Suppressor macrophage (primary cell): ENCODE data around the gene FYN.

Experiments
- DNase-seq, 4 experiments: peaks; one replicate each; pipeline ENCODE4 v3.0.0-alpha.2; 2020 to 2022

FYN gene

DNA sequence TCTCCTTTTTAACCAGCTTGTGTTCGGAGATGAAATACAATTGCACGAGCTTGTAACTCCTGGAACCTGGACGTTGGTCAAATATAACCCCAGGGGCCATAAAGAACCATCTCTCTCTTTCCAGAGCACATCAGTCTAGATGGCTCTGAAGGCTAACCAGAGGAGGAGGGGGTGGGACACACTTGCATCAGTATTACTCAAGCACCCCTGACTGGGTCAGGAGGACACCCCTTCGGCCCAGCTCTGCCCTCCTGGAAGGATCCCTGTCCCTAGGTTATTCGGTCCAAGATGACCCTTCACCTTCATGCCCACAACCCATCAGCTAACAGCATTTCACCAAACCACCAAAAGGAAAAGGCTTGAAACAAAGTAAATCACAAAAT lies 67.1 kb downstream of the FYN start:
- DNase-seq, result peak in 3 of 4 experiments; percentile 60 to 68 (median 63)

DNA sequence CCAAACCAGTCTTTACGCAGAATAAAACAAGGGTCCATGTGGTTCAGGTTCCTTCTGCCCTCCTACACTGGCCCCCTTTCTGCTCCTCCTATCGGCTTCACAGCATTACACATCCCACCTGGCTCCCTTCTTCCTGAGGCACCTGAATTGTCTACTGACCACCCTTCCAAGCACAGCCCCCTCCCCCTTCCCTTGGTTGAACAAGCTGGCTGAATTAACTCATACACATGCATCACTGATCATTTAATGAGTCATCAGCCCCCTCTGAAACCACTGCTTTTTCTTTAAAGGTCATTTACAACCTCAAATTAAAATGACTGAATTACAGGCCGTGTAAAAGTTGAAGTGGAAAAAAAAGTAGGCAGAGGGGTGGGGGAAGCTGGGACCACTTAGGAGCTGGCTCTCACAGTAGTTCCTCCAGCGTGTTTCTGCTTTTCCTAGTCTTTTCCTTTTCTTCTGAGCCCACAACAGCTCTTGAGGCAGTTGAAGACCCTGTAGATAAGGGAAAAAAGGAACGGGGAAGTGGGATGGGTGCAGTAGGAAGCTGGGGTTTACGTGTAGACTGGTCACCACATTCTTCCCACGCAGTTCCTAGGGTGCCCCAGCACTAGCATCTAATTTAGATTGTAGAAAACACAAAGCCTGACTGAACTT lies 67.6 kb downstream of the FYN start:
- DNase-seq, result peak; percentile 66 to 88 (median 80)

DNA sequence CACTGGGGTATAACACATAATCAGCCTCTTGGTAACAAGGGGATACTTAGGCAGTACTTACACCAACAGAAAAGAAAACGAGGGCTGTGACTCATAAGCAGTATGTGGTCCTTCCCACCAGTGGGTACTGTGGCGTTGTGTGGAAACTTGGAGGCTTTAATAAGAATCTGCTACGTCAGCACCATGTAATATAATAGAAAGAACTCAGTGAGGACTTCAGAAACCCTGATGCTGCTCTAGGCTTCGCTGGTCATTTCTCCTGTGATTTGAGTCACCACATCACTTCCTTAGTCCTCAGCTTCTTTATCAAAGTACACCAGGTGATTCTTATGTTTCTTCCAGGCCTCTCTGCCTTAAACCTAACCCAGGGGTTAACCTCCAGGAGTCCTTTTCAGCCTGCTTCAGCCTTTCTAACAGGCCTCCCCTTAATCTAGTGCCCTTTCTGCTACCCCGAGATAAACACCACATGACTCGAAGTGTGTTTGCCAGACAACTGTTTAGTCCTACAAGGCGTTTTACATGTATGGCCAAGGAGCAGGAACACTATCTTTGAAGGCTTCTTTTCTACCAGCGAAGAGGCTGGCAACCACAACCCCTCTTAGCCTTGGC lies 68.5 kb downstream of the FYN start:
- DNase-seq, result peak; percentile 78 to 96 (median 88)

DNA sequence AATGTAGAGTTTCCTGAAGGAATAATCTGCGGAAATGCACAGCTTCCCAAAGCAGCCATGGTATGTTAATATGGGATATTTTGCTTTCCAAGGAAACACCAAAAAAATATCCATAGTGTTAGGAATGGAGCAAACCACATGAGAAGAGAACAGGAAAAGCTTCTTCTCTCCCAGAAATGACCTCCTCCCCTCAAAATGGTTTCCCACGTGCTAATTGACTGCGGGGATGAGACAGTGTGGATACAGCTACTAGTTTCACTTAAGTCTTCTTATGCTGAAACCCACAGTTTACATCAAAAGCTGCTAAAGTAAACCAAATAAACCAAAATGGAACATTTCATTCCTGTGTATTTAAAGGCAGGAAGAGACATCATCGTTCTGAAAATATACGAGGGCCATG lies 69.4 kb downstream of the FYN start:
- no peak for DNase-seq

DNA sequence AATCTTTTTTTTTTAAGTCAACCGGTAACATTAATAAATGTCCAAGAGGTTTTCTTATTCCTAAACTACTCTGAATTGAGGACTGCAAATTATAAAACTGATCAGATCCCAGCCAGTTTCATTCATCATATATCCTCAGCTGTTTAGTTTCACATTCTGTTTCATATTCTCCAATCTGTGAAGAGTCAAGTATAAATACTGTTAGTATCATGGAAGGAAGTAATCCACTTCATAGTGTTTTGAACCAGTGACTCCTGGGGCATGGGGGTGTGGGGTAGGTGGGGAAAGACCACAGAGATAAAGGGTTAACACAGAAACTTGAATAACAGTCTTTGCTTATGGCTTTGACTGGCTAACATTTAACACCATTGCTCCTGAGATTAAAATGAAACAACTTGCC lies 69.9 kb downstream of the FYN start:
- DNase-seq, result no peak

DNA sequence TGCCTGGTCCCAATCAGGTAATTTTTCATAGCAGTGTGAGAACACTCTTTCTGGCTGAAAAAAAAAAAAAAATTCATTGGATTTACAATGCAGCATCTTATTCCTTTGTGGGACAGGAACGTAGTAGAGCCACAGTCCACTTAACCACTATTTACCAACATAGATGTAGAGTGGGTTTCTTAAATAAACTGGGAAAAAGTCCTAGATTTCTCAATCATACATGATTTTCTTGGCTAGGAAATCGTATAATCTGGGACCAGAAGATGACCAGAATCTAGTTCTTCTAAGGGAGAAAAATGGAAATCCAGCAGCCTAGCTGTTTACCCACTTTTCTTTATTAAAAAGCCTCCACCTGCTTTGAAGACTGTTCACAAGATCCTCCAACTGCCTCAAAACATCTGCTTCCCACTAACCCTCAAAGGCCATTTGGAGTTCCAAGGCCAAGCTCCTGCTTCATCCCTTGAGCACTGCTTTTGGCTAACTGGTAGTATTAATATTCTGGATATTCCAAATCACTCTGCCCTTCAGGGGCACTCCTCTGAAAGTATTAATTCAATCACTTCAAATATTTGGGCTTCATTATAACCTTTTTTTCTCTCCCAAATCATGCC lies 70.4 kb downstream of the FYN start:
- no peak for DNase-seq

DNA sequence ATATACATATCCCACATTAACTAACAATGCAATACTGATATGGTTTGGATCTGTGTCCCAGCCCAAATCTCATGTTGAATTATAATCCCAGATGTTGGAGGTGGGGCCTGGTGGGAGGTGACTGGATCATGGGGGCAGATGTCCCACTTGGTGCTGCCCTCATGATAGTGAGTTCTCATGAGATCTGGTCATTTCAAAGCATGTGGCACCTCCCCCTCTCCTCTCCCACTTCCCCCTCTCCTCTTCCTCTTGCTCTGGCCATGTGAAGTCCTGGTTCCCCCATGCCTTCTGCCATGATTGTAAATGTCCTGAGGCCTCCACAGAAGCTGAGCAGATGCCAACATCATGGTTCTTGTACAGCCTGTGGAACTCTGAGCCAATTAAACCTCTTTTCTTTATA lies 71.2 kb downstream of the FYN start:
- peak; percentile 50 to 74 (median 68) for DNase-seq

DNA sequence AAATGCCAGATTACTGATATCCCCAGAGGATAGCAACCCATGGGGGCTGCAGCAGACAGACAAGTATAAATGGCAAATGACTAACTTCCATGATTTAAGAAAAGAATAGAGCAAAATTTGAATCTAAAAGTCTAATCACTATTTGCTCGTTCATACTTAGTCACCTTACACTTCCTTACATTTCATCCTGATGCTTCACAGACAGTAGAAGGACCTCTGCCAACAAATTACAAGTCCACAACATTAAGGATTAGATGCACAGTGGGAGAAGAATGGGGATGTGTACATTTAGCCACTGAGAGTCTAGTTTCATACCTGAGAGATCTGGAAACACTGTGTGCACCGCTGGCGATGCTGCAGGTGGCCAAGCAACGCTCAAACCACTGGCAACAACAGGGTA lies 72.4 kb downstream of the FYN start:
- DNase-seq, result no peak

DNA sequence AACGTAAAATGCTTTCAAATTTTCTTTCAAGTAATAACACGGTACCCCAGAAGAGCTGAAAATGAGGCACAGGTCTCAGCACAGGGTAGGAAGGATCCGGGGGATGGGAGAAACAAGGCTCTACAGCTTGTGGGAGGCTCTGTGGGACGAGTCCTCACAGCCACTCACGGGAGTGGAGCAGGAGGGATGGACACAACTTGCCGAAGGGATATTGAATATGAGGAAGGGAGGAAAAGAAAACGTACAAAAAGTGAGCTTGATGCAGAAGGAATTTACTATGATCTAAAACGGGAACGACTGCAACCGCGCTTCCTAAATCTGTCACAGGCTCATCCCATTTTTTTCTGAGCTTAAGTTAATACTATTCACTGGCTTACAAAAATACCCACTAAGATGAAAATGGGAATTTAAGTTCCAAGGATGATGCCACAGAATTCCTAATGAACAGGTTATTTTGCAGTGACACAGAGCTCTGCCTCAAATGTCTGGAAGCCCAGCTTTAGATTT lies 72.9 kb downstream of the FYN start:
- no peak for DNase-seq

DNA sequence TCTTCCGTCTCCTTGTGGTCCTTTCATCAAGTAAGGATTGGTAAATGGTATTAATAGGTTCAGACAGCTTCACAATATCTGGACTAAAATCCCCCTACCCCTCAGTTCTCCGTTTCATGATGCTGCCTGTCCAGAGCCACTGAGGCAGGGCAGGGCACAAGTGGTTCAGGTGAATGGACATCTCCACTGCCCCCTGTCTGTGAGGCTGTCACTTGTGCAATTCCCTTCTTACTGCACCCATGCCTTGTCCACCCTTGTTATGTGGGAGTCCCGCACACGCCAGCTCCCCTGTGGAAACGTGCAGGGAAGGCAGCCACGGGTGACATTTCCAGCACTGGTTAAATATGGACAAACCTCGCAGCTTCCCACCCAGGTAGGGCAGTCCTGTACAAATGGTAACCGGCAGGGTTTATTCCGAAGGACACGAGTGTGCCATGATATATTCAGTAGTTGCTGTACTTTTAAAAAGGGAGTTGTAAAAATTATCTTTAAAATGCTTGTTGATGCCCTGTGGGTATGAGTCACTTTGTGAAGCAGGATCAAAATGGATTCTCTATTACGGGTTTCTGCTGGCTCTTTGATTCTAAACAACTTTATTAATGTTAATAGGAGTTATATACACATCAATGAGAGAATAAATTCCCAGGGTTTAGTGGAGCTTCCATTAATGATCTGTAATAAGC lies 73.5 kb downstream of the FYN start:
- DNase-seq, result no peak

DNA sequence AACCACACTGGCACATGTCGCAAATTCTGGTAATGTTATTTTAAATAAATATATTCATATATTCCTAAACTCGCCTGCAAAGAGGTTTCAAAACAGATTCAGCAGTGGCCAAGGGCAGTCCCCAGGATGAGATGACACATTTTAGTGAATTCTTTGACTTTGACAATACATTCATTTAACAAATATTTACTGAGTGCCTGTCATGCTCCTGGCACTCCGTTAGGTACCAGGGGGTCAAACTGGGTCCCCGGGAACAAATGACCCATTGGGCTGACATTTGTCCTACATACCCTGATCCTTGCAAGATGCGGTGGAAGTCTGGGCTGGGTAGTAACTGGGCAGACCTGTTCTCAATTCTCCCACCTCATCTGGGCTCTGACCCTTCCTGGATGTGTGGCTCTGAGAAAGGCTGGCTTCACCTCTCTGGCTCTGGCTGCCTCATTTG lies 74.9 kb downstream of the FYN start:
- no peak for DNase-seq

DNA sequence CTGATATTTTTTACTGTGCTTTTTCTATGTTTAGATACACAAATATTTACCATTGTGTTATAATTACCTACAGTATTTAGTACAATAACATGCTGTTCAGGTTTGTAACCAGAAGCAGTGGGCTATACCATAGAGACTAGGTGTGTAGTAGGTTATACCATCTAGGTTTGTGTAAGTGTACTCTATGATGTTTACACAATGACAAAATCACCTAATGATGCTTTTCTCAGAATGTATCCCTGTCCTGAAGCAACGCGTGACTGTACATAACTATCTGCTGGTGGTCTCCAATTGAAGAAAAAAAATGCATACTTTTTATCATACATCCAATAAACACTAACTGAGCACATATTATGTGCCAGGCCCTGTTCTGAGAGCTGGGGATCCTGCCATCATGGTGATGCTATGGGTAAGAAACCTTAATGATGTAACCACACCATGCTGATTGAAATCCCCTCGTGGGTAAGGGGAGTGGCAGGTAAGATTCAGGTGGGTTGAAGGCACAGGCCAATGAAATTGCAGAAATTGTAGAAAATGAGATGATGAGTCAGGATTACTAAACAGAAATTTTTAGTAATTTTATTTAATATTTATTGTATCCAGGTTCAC lies 76.8 kb downstream of the FYN start:
- no peak for DNase-seq

DNA sequence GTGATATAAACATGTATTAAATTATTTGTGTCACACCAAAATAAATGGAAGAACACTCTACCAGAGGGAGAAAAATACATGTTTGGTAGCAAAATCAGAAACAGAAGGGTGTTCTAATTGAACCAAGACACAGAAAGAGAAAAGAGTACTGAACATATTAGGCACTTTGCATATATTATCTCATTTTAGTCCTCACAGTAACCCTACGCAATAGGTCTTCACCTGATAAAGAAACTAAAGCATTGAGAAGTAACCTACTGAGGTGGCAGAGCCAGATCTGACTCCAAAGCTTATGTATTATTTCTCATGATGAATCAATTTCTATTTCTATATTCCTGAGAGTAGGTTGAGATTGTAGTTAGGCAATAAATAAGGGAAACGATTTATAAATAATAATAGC lies 77.7 kb downstream of the FYN start:
- DNase-seq, result no peak

DNA sequence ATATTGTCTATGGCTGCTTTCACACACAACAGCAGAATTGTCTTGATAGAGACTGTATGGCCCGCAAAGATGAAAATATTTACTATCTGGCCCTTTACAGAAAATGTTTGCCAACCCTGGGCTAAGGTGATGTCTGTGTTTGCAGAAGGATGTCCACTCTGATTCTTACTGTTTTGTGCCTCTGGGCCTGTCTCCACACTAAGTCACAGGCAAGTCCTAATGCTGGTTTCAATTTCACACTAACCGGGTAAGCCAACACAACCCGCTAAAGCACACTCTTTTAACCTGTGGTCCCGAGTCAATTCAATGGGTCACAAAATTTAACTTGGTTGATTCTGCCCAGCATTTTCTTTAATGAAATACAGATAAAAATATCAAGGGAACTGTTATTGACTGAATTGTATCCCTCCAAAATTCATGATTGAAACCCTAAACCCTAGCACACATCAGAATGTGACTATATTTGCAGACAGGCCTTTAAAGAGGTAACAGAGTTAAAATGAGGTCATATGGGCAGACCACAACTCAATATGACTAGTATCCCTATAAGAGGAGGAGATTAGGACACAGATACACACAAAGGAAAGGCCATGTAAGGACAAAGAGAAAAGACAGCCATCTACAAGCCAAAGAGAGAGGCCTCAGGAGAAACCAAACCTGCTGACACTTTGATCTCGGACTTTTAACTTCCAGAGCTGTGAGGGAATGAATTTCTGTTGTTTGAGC lies 78.4 kb downstream of the FYN start:
- no peak for DNase-seq

DNA sequence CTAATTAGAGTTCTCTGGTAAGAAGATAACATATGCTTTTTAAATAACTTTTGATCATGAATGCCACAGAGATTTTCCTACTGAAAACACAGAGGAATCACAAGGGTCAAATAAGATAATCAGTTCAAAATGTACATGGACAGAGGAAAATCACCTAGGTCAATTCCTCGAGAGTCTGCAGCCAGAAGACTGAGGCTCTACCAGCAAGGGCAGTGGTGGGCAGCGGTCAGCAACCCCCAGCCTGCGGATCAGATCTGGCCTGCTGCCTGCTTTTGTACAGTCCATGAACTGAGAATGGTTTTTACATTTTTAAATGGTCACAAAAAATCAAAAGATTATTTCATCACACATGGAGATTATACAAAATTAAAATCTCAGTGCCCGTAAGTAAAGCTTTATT lies 79.0 kb downstream of the FYN start:
- DNase-seq, result no peak

DNA sequence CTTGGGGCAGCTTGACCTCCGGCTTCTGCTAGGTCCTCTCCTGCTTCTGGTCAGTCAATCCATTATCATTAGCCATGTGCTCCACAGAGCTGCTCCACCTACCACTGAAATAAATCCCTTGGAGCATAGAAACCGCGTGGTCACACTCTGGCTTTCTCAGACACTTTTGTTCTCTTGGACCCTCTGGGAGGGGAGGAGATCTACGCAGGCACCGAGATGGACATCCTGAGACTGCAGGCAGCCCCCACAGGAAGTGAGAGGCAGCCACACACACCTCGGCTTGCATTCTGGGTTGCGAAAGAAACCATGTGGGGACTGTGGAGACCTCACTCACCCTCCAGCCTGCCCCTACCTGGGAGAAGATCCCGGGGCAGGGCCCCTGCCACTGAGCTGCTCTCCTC lies 79.5 kb downstream of the FYN start:
- DNase-seq, result peak in 3 of 4 experiments; percentile 14 to 19 (median 15)

DNA sequence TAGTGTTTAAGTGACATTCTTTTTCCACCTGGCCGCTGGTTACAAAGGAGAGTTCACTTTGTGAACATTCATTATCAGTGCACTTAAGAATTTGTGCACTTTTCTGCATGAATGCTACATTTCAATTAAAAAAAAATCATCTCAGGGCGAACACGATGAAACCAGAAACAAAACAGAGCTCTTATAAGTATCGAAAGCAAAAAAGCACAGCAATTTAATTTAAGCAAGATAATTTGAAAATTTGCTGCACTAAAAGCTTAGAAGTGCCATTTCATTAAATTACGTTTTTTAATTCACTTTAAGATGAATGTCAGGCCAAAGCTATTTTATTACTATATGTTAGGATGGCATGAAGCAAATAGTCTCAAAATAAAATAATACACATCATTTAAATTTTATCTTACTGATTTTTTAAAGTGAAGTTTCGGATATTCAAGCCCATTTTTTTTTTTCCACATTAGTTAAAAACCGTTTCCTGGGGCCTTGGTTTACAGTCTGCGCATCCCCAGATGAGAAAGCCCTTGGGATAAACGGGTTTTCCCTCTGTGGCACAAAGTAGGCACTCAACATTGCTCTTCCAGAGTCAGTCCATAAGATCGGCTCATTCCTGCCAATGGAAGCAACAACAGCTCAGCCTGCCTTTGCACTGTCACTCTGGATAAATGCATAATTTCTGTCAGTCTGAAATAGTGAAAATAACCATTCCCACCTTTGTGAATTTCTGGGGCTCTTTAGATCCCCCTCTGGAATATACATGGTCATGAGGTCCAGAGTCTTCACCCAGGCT lies 80.1 kb downstream of the FYN start:
- no peak for DNase-seq

DNA sequence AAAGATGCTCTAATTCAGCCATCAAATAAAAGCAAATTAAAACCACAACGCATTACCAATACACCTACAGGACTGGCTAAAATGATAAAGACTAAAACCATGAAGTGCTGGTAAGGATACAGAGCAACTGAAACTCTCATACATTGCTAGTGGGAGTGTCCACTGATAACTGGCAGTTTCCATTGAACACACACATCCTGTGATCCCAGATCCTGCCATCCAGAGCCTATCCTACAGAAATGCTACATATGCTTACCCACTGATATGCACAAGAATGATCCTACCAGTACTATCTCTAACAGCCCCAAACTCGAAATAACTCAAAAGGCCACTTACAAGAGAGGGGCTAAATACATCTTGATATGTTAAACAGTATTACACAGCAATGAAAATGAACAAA lies 81.0 kb downstream of the FYN start:
- no peak for DNase-seq

DNA sequence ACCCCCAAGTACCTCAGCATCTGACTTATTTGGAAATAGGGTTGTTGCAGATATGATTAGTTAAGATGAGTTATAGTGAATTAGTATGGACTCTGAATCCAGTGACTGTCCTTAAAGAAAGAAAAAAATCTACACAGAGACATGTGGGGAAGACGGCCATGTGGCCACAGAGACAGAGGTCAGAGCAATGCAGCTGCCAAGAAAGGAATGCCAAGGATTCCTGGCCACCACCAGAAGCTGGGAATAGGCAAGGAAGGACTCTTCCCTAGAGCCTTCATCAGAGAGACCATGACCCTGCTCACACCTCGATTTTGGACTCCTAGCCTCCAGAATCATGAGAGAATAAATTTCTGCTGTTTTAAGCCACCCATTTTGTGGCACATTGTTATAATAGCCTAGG lies 81.8 kb downstream of the FYN start:
- DNase-seq, result no peak

DNA sequence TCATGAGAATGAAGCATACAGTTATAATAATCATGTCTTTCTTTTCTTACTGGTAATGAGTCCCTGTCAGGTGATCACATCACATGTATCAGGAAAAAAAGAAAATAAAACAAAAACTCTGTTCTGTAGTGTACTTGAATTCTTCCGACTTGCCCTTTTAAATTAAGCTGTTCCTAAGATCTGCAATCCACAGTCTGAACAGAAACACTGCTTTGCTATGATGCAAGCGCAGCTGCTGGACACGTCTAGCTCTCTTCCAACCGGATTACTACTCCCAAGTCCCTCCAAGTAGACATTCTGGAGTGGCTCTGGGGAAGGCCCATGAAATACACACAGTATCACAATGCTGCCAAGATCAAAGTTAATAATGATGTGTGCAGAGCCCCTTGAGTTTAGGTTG lies 83.7 kb downstream of the FYN start:
- DNase-seq, result no peak
